DOHH2 (cell line): ENCODE measurements around the gene DTYMK.

Experiments used
- CTCF ChIP-seq: fragments of 200-600 bp; sonication (generic); IDR thresholded peaks from one replicate; pipeline ENCODE4 v1.5.1; 2014; ENCODE audit warnings: antibody characterized with exemption, mild to moderate bottlenecking, low read depth, low read length; ENCODE audit not compliant: poor library complexity, severe bottlenecking
- EZH2phosphoT487 ChIP-seq: fragments of 200-600 bp; sonication (generic); IDR thresholded peaks from 2 replicates; pipeline ENCODE4 v1.6.1; 2017; ENCODE audit warnings: borderline replicate concordance, mild to moderate bottlenecking, antibody characterized with exemption, low read length, moderate library complexity, mixed read lengths

DNA sequence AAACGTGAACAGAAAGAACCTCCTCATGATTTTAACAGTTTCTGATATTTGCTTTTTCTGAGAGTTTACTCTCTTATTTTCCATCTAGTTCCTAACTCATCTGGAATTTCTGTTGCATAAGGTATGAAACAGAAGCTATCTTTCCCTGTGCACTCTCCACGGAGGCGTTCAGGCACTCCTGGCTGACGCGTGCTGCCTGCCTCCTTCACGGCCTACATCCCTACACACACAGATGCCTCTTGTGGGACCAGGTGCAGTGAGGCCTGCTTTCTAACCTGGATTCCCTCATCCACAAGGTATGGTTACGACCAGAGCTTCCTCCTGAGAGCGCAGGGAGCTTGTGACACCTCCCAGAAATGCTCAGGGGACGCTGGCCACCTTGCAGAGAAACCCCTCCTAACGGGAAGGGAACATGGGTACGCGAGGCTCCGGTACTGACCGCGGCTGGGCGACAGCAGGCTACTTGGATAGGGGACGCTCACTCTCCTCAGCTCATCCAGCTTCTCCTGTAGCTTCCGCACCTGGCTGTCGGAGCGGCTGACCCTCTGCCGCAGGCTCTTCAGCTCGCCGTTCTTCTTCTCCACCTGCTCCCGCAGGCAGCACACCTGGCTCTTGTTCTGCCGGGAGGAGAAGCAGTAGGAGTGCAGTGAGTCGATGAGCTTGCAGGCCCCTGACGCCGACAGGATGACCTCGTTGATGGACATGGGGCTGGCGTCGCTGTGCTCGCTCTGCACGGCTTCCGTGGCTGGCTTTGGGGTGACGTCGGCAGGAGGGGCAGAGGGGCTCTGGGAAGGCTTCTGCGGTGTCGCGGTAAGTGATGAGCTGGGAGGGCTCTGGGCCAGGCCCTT, 53.9 kb downstream of the DTYMK start:
- no peak for TF ChIP-seq CTCF
- no peak for TF ChIP-seq EZH2phosphoT487
